Measurements from ENCODE around the gene CDHR2.

GRCh38 chr5:176535664-176536131 lies 13.4 kb upstream of the CDHR2 start:
- TF ChIP-seq REST (IDR thresholded peaks at IDR 0.05; ENCODE audit: low read depth), result no peak
- no peak for TF ChIP-seq USF1 (IDR thresholded peaks at IDR 0.05)
- TF ChIP-seq EP300 (IDR thresholded peaks at IDR 0.05; ENCODE audit: borderline replicate concordance), result no peak
- TF ChIP-seq RAD21 (IDR thresholded peaks at IDR 0.05; ENCODE audit: low read depth), result no peak
- no peak for TF ChIP-seq MAX (IDR thresholded peaks at IDR 0.05)
- no peak for TF ChIP-seq TCF12 (IDR thresholded peaks at IDR 0.05; ENCODE audit: low read depth)
- no peak for TF ChIP-seq YY1 (IDR thresholded peaks at IDR 0.05; ENCODE audit: low read depth)
